HCT116 (cell line): ENCODE measurements around the gene FNIP2. TPM values are rescaled to one million over a fixed set of nuclear protein-coding genes. Genes with fewer than 3 reads are reported as not detected.

ENCODE experiments used
- ATAC-seq: fragments of 200-7000 bp; cut with Tn5 transposase; 2 replicates; pipeline ENCODE4 v1.9.1; 2020; ENCODE audit warnings: mild to moderate bottlenecking, moderate library complexity
- BruUV-seq: library from RNA; stranded (reverse); fragments of 400-500 nt; replicated peaks from 2 replicates; lab custom pipeline; 2021; lab: Mats Ljungman, UMichigan
- CTCF ChIA-PET: fragments of 300-600 bp; sonication (Branson Sonifier 250); formaldehyde crosslinking; loops from one replicate; lab custom pipeline; 2021; ENCODE audit warnings: antibody characterized with exemption; lab: Charles Lee
- POLR2A ChIA-PET: fragments of 300-600, 350-600 bp; sonication (Branson Sonifier 250); formaldehyde crosslinking; loops from one replicate; lab custom pipeline; 2021; ENCODE audit warnings: antibody characterized with exemption; lab: Charles Lee
- RAD21 ChIA-PET, 2 experiments: fragments of 300-600 bp; sonication (Branson Sonifier 250); formaldehyde crosslinking; loops; one replicate each; lab custom pipeline; 2023; ENCODE audit warnings: low total read pairs in 2 of 2; ENCODE audit not compliant: uncharacterized antibody in 2 of 2, unreplicated experiment in 2 of 2, low non-redundant PET in 1 of 2; lab: Charles Lee
- DNase-seq: peaks from one replicate; pipeline ENCODE4 v3.0.0-alpha.2; 2010; ENCODE audit warnings: low read depth, low spot score
- H2AFZ ChIP-seq: fragments of 200-600 bp; shearing (Covaris generic), sonication (generic); 2 replicates; pipeline ENCODE4 v1.6.1; 2017; ENCODE audit warnings: low read depth, mixed run types, mixed read lengths, antibody characterized with exemption, low read length; ENCODE audit not compliant: poor library complexity, severe bottlenecking
- H3K27ac ChIP-seq: 2 replicates; pipeline ENCODE4 v1.5.1; 2012; ENCODE audit warnings: low read depth, low read length
- H3K27me3 ChIP-seq: fragments of 200-600 bp; sonication (generic); 2 replicates; pipeline ENCODE4 v1.6.1; 2016; ENCODE audit warnings: mixed run types, low read length, mixed read lengths; ENCODE audit not compliant: insufficient read depth
- H3K36me3 ChIP-seq, 2 experiments: fragments of 200-500 bp in 1 of 2; fragments of 200-600 bp in 1 of 2; sonication (Bioruptor generic) in 1 of 2; sonication (generic) in 1 of 2; 2 replicates each; pipeline versions ENCODE4 v1.5.1 to v1.6.1; 2014 to 2016; ENCODE audit warnings: low read length in 2 of 2, inconsistent platforms in 1 of 2, mixed read lengths in 1 of 2, mixed run types in 1 of 2; ENCODE audit not compliant: insufficient read depth in 2 of 2, control insufficient read depth in 1 of 2
- H3K4me1 ChIP-seq, 2 experiments: fragments of 200-600 bp in 1 of 2; sonication (generic) in 1 of 2; 2 replicates each; pipeline versions ENCODE4 v1.5.1 to v1.6.1; 2012 to 2017; ENCODE audit warnings: low read length in 2 of 2, inconsistent platforms in 1 of 2, mild to moderate bottlenecking in 1 of 2, mixed read lengths in 1 of 2, mixed run types in 1 of 2, moderate library complexity in 1 of 2; ENCODE audit not compliant: insufficient read depth in 2 of 2, control insufficient read depth in 1 of 2
- H3K4me2 ChIP-seq: fragments of 200-600 bp; sonication (generic); 2 replicates; pipeline ENCODE4 v1.6.1; 2017; ENCODE audit warnings: mixed run types, low read length, mixed read lengths
- H3K4me3 ChIP-seq, 2 experiments: fragments of 200-600 bp in 1 of 2; sonication (generic) in 1 of 2; replicated peaks in 1 of 2; 2 replicates each; pipeline ENCODE4 v1.5.1; 2011 to 2016; ENCODE audit warnings: low read length in 2 of 2, control low read depth in 1 of 2, low read depth in 1 of 2, mild to moderate bottlenecking in 1 of 2, mixed read lengths in 1 of 2, mixed run types in 1 of 2
- H3K79me2 ChIP-seq: fragments of 200-600 bp; sonication (generic); 2 replicates; pipeline ENCODE4 v1.6.1; 2017; ENCODE audit warnings: mild to moderate bottlenecking, mixed run types, low read length, moderate library complexity, mixed read lengths; ENCODE audit not compliant: insufficient read depth
- H3K9ac ChIP-seq: fragments of 200-600 bp; sonication (generic); 2 replicates; pipeline ENCODE4 v1.6.1; 2016; ENCODE audit warnings: low read length, mixed read lengths
- H3K9me2 ChIP-seq: fragments of 200-600 bp; sonication (generic), shearing (Covaris generic); 2 replicates; pipeline ENCODE4 v1.6.1; 2017; ENCODE audit warnings: mixed run types, mild to moderate bottlenecking, moderate library complexity; ENCODE audit not compliant: insufficient read depth
- H3K9me3 ChIP-seq, 2 experiments: fragments of 200-500 bp in 1 of 2; fragments of 200-600 bp in 1 of 2; sonication (Bioruptor generic) in 1 of 2; sonication (generic) in 1 of 2; 2 replicates each; pipeline ENCODE4 v1.6.1; 2014 to 2017; ENCODE audit warnings: low read length in 2 of 2, mixed read lengths in 2 of 2, inconsistent platforms in 1 of 2, low read depth in 1 of 2, mild to moderate bottlenecking in 1 of 2, mixed run types in 1 of 2, moderate library complexity in 1 of 2; ENCODE audit not compliant: control insufficient read depth in 1 of 2, insufficient read depth in 1 of 2
- H4K20me1 ChIP-seq: fragments of 200-600 bp; sonication (generic), shearing (Covaris generic); 2 replicates; pipeline ENCODE4 v1.6.1; 2017; ENCODE audit warnings: mixed run types, mild to moderate bottlenecking, moderate library complexity; ENCODE audit not compliant: insufficient read depth
- CEBPB ChIP-seq: IDR thresholded peaks from 2 replicates; pipeline ENCODE4 v1.6.1; 2012; ENCODE audit warnings: low read depth
- EZH2 ChIP-seq: fragments of 200-600 bp; sonication (generic); IDR thresholded peaks from 2 replicates; pipeline ENCODE4 v1.6.1; 2017; ENCODE audit warnings: antibody characterized with exemption, mixed run types
- FOSL1 ChIP-seq: IDR thresholded peaks from 2 replicates; pipeline ENCODE4 v1.6.1; 2012; ENCODE audit warnings: low read depth
- RAD21 ChIP-seq: IDR thresholded peaks from 2 replicates; pipeline ENCODE4 v1.6.1; 2012; ENCODE audit warnings: low read depth, mild to moderate bottlenecking
- SP1 ChIP-seq: IDR thresholded peaks from 2 replicates; pipeline ENCODE4 v1.6.1; 2012; ENCODE audit warnings: low read depth
- TCF7L2 ChIP-seq: IDR thresholded peaks from 2 replicates; pipeline ENCODE4 v1.7.0; 2011; ENCODE audit warnings: borderline replicate concordance, inconsistent platforms; ENCODE audit not compliant: insufficient read depth, insufficient read length; ENCODE audit errors: extremely low read depth
- YY1 ChIP-seq: IDR thresholded peaks from 2 replicates; pipeline ENCODE4 v1.6.1; 2011; ENCODE audit warnings: low read length, low read depth, moderate library complexity, mild to moderate bottlenecking; ENCODE audit not compliant: insufficient replicate concordance; ENCODE audit errors: extremely low read depth
- intact Hi-C: fragments of 100-400 bp; cut with micrococcal nuclease; formaldehyde crosslinking; loops from 2 replicates; pipeline ENCODE4 v1.10.0; 2022
- total RNA-seq: library from RNA; stranded (reverse); gene quantifications from one replicate; pipeline ENCODE4 v1.2.1, GENCODE V29; 2021; ENCODE audit not compliant: unreplicated experiment
- TF ChIP-seq, protein P1 (sequence below): IDR thresholded peaks from 2 replicates; pipeline ENCODE4 v1.6.1; 2012
- TF ChIP-seq, protein P2 (sequence below): IDR thresholded peaks from 2 replicates; pipeline ENCODE4 v1.6.1; 2012

Gene FNIP2
- total RNA-seq, 1 experiment from 2014 or later, result 4.8 TPM

DNA sequence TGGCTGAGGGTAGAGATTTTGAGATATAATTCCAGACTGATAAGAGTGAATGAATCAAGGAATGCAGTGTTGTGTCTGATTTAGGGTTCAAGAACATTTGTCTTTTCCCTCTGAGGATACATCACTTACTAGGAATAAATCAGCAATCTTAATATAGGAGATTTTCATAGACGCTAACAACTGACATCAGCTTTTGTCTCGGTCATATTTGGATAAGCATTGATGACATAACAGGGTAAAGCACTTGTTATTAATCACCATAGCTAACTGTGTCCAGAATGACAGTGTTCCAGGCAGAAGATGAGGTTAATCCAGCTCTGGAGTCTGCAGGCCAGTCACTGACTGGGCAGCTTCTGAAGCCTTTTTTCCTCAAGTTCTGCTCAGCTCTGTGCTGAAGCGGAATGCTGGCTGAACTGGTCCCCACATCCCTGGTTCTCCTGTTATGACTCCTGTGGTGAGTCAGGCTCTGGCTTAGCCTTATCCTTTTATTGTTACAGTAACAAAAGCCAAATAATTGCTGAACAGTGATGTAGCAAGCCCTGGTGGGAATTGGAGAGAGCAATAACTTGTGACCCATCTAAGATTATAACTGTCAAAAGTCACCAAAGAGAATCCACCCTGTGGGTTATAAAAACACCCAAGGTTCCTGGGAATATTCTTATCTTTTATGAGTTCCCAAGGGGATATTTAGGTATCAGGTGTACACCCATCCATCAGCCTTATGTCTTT is 41.8 kb downstream of the FNIP2 start:
- ATAC-seq (peak; percentile 77), DNase-seq (peak; percentile 8)
- no peaks in the 10 kb centered on the region for H3K79me2 ChIP-seq
- H3K36me3 ChIP-seq, result no peaks in the 10 kb centered on the region
- CTCF ChIA-PET, result no interaction called here
- no peak overlapping the region for H2AFZ ChIP-seq
- no peak overlapping the region for H3K9ac ChIP-seq
- intact Hi-C loops, result no loop called here
- no peak overlapping the region for H3K4me3 ChIP-seq
- H3K4me2 ChIP-seq, result peak overlapping the region; percentile 41
- BruUV-seq, result no TSS peak
- H3K27ac ChIP-seq, result no peak overlapping the region
- no peaks in the 10 kb centered on the region for H3K9me2 ChIP-seq
- POLR2A ChIA-PET, result no interaction called here
- H3K4me1 ChIP-seq, result peaks cover 15 to 18% of the 10 kb centered on the region in 2 experiments
- TF ChIP-seq SP1 (0 out of 2 replicates have a peak, but pooled peaks have one; percentile 13), CEBPB (no peak), EZH2 (no peak), RAD21 (no peak), FOSL1 (0 out of 2 replicates have a peak, but pooled peaks have one; percentile 21), TCF7L2 (no peak)
- TF ChIP-seq, protein P1, sequence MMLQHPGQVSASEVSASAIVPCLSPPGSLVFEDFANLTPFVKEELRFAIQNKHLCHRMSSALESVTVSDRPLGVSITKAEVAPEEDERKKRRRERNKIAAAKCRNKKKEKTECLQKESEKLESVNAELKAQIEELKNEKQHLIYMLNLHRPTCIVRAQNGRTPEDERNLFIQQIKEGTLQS, result no peak
- TF ChIP-seq, protein P2, sequence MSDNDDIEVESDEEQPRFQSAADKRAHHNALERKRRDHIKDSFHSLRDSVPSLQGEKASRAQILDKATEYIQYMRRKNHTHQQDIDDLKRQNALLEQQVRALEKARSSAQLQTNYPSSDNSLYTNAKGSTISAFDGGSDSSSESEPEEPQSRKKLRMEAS, result no peak
- H4K20me1 ChIP-seq, result no peaks in the 10 kb centered on the region
- RAD21 ChIA-PET, result no interaction called here
- H3K27me3 ChIP-seq, result no peaks in the 10 kb centered on the region
- H3K9me3 ChIP-seq, result no peaks in the 10 kb centered on the region

DNA sequence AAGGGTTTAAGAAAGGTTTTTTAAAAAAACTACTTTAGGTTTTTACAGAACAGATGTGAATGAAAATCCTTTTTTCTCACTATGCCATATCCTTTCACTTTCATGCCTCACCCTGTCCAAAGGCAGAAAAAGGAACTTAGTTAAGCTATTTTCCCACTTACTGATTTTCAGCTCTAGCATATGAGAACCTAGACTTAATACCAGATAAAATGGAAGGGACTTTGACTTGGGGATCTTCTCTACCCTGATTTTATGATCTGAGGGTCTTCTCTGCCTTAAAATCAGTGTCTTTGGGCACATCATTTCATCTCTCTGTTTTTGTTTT is 42.4 kb downstream of the FNIP2 start:
- H4K20me1 ChIP-seq, result no peaks in the 10 kb centered on the region
- TF ChIP-seq RAD21 (no peak), YY1 (no peak), CEBPB (no peak)
- no peaks in the 10 kb centered on the region for H3K27me3 ChIP-seq
- no peaks in the 10 kb centered on the region for H3K79me2 ChIP-seq
- BruUV-seq, result no TSS peak
- H3K4me1 ChIP-seq, result peaks cover 15 to 18% of the 10 kb centered on the region in 2 experiments
- H2AFZ ChIP-seq, result no peak overlapping the region
- ATAC-seq, result no peak
- no peak for DNase-seq
- no peaks in the 10 kb centered on the region for H3K9me2 ChIP-seq
- ChIA-PET POLR2A (no interaction called here), CTCF (no interaction called here), RAD21 (no interaction called here)
- no peak overlapping the region for H3K9ac ChIP-seq
- intact Hi-C loops, result no loop called here
- H3K27ac ChIP-seq, result no peak overlapping the region
- H3K4me3 ChIP-seq, result no peak overlapping the region
- no peaks in the 10 kb centered on the region for H3K36me3 ChIP-seq
- peak overlapping the region; percentile 41; the same call in 1 of the 2 replicates for H3K4me2 ChIP-seq
- H3K9me3 ChIP-seq, result no peaks in the 10 kb centered on the region
